GM18519 (cell line): ENCODE results near the gene FNBP1.

Source experiments
- ATAC-seq: cut with Tn5 transposase; IDR thresholded peaks from one replicate; pipeline ENCODE4 v1.9.1; 2021; ENCODE audit warnings: mild to moderate bottlenecking, moderate library complexity; ENCODE audit not compliant: unreplicated experiment, low FRiP score

The FNBP1 gene

DNA sequence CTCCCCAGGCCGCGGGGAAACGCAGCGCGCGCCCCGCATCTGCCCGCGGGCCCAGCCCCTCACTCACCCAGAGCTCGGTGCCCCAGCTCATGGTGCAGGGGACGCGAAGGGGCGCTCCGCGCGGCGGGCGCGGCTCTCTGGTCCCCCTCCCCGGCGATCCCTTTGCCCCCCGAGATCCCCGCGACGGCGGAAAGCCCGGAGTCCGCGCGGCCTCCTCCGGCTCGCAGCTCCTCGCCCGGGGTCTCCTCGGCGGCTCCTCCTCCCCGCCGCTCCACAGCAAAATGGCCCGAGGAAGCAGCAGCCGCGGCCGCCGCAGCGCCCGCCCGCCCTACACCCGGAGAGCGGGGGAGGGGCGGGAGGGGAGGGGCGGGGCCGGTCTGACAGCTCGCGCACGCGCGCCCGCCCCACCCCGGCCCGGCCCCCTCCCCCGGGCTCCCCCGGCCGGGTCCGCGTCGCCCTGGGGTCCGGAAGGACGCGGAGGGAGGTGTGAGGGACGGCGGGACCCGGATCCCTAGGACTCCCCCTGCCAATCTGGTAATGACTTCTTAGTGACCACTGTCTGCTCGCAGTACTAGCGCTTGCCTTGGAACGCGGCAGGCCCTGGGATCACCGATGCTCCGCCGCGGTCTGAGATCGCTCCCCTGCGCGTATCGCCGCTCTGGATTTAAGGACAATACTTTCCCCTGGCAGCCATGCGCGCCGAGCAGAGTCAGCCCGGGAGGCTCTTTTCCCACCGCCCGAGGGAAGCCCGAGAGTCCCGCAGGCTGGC, at the start of gene FNBP1:
Gene FNBP1 (minus strand): TSS at position 305 of the 769 bp plus-strand sequence. CDS start 214 bp downstream, at position 91.
- no peak for ATAC-seq

- ATAC-seq: no peak
These were observed 47.9 kb upstream of the FNBP1 start for GRCh38 chr9:130090915-130091314.

- ATAC-seq: no peak
These were observed 46.2 kb upstream of the FNBP1 start for GRCh38 chr9:130089141-130089540.

DNA sequence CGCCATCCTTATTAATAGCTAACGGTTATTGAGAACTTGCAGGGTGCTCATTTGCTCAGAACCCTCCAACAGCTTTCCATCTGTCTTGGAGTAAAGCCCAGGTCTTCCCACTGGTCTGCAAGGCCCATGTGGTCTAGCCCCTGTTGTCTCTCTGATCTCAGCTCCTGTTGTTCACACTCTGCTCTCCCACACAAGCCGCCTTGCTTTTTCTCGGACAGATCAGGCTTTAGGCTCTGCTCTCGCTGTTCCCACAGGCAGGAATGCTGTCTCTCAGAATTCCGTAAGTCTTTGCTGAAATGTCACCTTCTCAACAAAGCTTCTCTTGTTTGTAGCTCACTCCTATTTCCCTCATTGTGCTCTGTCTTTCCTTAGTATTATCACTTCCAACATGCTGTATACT, 45.1 kb upstream of the FNBP1 start:
- ATAC-seq: no peak

DNA sequence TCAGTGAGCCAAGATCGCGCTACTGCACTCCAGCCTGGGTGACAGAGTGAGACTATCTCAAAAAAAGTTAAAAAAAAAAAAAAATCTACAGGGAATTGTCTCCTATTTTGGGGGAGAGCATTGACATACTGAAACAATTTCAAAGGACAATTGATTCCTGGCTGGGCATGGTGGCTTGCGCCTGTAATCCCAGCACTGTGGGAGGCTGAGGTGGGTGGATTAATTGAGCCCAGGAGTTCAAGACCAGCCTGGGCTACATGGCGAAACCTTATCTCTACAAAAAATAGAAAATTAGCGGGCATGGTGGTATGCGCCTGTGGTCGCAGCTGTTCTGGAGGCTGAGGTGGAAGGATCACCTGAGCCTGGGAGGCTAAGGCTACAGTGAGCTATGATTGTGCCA, 41.3 kb upstream of the FNBP1 start:
- ATAC-seq: no peak

DNA sequence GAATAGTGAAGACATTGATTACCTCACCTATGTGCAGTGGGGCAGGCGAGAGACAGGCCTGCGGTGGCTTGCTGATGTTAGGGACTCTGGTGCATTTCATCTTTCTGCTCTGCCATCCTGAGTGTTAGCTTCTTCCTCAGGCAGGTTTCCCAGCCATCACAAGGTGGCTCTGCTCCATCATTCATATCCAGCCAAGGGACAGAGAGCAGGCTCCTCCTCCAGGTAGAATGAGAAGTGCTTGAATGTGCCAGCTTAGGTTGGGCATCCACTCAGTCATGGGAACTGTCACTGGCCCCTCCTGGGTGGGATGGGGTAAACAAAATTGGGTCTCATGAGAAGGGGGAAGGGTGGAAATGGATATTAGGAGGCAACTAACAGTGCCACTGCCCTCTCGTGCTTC, 35.6 kb upstream of the FNBP1 start:
- no peak for ATAC-seq

GRCh38 chr9:130073373-130073772, 30.4 kb upstream of the FNBP1 start:
- ATAC-seq: no peak

GRCh38 chr9:130072515-130073235, 29.7 kb upstream of the FNBP1 start:
- no peak for ATAC-seq

GRCh38 chr9:130069048-130069447, 26.1 kb upstream of the FNBP1 start:
- no peak for ATAC-seq

DNA sequence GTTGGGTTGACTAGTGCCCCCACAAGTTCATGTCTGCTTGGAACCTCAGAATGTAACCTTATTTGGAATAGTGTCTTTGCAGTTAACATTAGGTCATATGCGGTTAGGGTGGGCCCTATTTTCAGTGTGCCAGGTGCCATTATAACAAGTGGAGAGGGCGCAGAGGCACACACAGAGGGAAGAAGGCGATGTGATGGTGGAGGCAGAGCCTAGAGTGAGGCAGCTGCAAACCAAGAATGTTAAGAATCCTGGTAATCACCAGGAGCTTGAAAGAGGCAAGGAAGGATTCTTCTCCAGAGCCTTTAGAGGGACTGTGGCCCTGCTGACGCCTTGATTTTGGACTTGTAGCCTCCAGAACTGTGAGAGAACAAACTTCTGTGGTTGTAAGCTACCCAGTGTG, 21.6 kb upstream of the FNBP1 start:
- ATAC-seq: no peak

- ATAC-seq: no peak
These were observed 19.8 kb upstream of the FNBP1 start for GRCh38 chr9:130062750-130063149.

- ATAC-seq: no peak
These were observed 17.3 kb upstream of the FNBP1 start for GRCh38 chr9:130060296-130060695.

DNA sequence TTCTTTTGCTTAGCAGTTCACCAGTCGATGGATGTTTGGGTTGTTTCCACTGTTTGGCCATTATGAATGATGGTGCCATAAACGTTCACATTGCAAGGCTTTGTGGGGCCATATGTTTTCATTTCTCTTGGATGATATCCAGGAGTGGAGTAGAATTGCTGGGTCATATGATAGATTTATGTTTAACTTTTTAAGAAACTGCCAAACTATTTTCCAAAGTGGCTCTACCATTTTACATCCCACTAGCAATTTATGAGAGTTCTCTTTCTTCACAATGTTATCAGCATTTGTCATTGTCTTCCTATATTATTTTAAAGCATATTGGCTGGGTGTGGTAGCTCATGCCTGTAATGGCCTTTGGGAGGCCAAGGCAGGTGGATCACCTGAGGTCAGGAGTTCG, 15.9 kb upstream of the FNBP1 start:
- no peak for ATAC-seq

DNA sequence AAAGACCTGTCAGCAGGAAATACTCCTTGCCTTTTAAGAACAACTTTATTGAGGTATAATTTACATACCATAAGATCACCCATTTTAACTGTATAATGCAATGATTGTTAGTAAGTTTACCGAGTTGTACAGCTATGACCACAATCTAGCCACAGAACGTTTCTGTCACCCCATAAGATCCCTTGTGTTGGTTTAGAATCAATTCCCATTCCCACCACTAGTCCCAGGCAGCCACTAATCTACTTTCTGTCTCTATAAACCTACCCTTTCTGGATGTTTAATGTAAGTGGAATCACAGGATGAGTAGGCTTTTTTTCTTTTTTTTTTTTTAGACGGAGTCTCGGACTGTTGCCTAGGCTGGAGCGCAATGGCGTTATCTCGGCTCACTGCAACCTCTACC, 15.2 kb upstream of the FNBP1 start:
- no peak for ATAC-seq

DNA sequence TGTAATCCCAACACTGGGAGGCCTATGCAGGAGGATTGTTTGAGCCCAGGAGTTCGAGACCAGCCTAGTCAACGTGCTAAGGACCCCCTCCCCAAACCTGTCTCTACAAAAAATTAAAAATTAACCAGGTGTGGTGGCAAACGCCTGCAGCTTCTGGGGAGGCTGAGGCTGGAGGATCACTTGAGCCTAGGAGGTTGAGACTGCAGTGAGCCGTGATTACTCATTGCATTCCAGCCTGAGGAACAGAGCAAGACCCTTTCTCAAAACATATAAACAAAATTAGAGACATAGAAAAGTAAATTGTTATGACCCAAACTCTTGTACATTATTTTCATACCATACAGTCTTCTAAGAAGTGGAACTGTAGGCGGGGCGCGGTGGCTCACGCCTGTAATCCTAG, 11.8 kb upstream of the FNBP1 start:
- no peak for ATAC-seq

GRCh38 chr9:130054325-130054786, 11.4 kb upstream of the FNBP1 start:
- ATAC-seq: no peak

DNA sequence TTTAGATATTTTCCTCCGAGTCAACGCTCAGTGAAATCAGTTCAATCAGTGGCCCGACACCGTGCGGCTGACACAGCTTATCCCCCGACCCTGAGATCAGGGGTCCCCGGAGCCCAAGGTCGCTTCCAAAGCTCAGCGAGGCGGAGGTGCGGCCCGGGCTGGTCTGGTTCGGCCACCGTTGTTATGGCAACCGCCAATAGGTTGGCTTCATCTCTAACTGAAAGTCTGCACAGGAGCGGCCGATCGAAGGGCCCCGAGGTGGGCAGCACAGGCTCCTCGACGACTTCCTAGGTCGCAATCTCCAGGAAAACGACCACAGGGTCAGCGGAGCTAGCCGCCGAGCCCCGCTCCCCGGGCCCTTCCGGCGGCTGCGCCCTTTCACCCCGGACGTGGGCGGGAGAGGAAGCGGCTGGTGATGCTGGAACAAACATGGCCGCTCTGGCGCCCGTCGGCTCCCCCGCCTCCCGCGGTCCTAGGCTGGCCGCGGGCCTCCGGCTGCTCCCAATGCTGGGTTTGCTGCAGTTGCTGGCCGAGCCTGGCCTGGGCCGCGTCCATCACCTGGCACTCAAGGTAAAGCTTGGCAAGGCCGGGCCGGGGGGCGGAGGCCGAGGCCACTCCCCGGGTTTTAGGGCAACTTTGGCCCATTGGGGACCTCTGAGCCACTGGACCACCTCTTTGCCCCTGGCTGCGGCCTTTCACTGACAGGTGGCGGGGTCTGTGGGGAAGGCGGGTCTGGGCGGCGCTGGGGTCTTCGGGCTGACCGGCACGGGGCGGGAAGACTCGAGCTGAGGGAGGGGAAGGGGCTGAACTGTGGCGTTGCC, 10.7 kb upstream of the FNBP1 start, which contains the start of gene GPR107:
Gene GPR107 (plus strand): TSS at position 403 of the 821 bp plus-strand sequence. CDS start 27 bp downstream, at position 430.
- peak; percentile 56 for ATAC-seq

GRCh38 chr9:130053109-130053503, 10.1 kb upstream of the FNBP1 start:
- no peak for ATAC-seq

DNA sequence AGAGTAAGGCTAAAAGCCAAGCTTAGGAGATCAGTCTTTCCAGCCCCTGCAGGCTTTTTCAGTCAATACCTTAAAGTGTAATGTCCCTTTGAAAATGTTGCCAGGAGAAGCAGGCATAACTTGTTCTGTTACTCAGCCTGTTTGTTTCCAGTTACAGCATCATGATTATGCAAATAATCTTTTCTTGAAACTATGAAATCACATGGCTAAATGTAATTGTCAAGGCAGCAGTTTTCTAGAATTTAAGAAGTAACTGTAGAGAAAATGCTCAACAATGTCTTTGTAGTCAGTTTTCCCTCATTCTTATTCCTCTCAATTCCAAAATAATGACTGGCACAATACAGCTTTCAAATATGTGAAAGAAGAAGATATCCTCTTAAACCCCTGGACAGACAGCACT, 8.9 kb upstream of the FNBP1 start:
- no peak for ATAC-seq

DNA sequence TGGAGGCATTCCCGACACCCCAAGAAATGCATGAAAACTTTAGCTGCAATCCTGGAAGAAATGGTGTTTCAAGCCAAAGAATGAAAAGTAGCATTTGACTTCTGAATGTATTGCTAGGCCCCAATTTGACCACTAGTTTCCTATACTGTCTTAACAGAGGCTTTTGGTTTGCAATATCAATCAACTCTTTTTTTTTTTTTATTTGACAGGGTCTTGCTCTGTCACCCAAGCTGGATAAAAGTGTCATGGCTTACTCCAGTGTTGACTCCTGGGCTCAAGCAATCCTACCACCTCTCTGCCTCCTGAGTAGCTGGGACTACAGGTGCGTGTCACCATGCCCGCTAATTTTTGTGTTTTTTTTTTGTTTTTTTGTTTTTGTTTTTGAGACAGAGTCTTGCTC, 7.5 kb upstream of the FNBP1 start:
- ATAC-seq: no peak
